ENCODE data around the gene SLC12A4.

Gene SLC12A4

GRCh38 chr16:67963662-67964321 lies 4.6 kb downstream of the SLC12A4 start:
- DNase-seq (ENCODE audit: low read depth in 2 of 3, low spot score in 1 of 3): no peak

GRCh38 chr16:67963292-67963661 lies 5.2 kb downstream of the SLC12A4 start:
- DNase-seq (ENCODE audit: low read depth in 2 of 3, low spot score in 1 of 3): no peak

- DNase-seq (ENCODE audit: low read depth in 2 of 3, low spot score in 1 of 3): no peak
Observed at GRCh38 chr16:67962135-67962534, 6.3 kb downstream of the SLC12A4 start.

- no peak for DNase-seq (ENCODE audit: low read depth in 2 of 3, low spot score in 1 of 3)
Observed at GRCh38 chr16:67961551-67961957, 6.9 kb downstream of the SLC12A4 start.

- DNase-seq (ENCODE audit: low read depth in 2 of 3, low spot score in 1 of 3): no peak
Observed at GRCh38 chr16:67959536-67960329, 8.7 kb downstream of the SLC12A4 start.

GRCh38 chr16:67957622-67958021 lies 10.8 kb downstream of the SLC12A4 start:
- no peak for DNase-seq (ENCODE audit: low read depth in 2 of 3, low spot score in 1 of 3)

- DNase-seq (ENCODE audit: low read depth in 2 of 3, low spot score in 1 of 3): no peak
Observed at GRCh38 chr16:67954421-67955196, 13.8 kb downstream of the SLC12A4 start.

GRCh38 chr16:67953641-67954375 lies 14.6 kb downstream of the SLC12A4 start:
- DNase-seq (ENCODE audit: low read depth in 2 of 3, low spot score in 1 of 3): no peak

- no peak for DNase-seq (ENCODE audit: low read depth in 2 of 3, low spot score in 1 of 3)
Observed at GRCh38 chr16:67951485-67951884, 17.0 kb downstream of the SLC12A4 start.

- DNase-seq (ENCODE audit: low read depth in 2 of 3, low spot score in 1 of 3): no peak
Observed at GRCh38 chr16:67950335-67950843, 18.0 kb downstream of the SLC12A4 start.

GRCh38 chr16:67949645-67950044 lies 18.8 kb downstream of the SLC12A4 start:
- no peak for DNase-seq (ENCODE audit: low read depth in 2 of 3, low spot score in 1 of 3)

- no peak for DNase-seq (ENCODE audit: low read depth in 2 of 3, low spot score in 1 of 3)
Observed at GRCh38 chr16:67948015-67948414, 20.4 kb downstream of the SLC12A4 start.

- no peak for DNase-seq (ENCODE audit: low read depth in 2 of 3, low spot score in 1 of 3)
Observed at GRCh38 chr16:67946966-67947558, 21.4 kb downstream of the SLC12A4 start.

- DNase-seq (ENCODE audit: low read depth in 2 of 3, low spot score in 1 of 3): no peak
Observed at GRCh38 chr16:67946128-67946569, 22.3 kb downstream of the SLC12A4 start.

- no peak for DNase-seq (ENCODE audit: low read depth in 2 of 3, low spot score in 1 of 3)
Observed at GRCh38 chr16:67945392-67945933, 23.0 kb downstream of the SLC12A4 start.

GRCh38 chr16:67944690-67945391 lies 23.6 kb downstream of the SLC12A4 start:
- DNase-seq (ENCODE audit: low read depth in 2 of 3, low spot score in 1 of 3): no peak

GRCh38 chr16:67943619-67944504 lies 24.6 kb downstream of the SLC12A4 start, which contains the start of gene LCAT:
LCAT (minus strand) TSS chr16:67944120; CDS start chr16:67944101, 19 bp downstream.
- no peak for DNase-seq (ENCODE audit: low read depth in 2 of 3, low spot score in 1 of 3)

GRCh38 chr16:67943256-67943618 lies 25.2 kb downstream of the SLC12A4 start:
- DNase-seq (ENCODE audit: low read depth in 2 of 3, low spot score in 1 of 3): no peak
